ENCODE data around the gene SLC41A3.
"Not testable (repeated sequence)": the region's sequence is repeated elsewhere in the genome, so short reads cannot be mapped to it uniquely, and the experiment has no call there.

Gene SLC41A3

GRCh38 chr3:125975245-125976002, 108.5 kb downstream of the SLC41A3 start:
- DNase-seq = not testable (repeated sequence)

GRCh38 chr3:125971997-125972944, 111.7 kb downstream of the SLC41A3 start:
- DNase-seq = not testable (repeated sequence)

GRCh38 chr3:125968701-125969592, 115.0 kb downstream of the SLC41A3 start, which contains the start of gene ROPN1B:
ROPN1B (plus strand) TSS chr3:125969178; CDS start chr3:125972055, 2,877 bp downstream.
- not testable (repeated sequence) for DNase-seq

- DNase-seq = not testable (repeated sequence)
Observed at GRCh38 chr3:125968121-125968520, 115.8 kb downstream of the SLC41A3 start.

- DNase-seq = no peak
Observed at GRCh38 chr3:125967156-125967555, 116.8 kb downstream of the SLC41A3 start.

- no peak for DNase-seq
Observed at GRCh38 chr3:125965505-125965904, 118.4 kb downstream of the SLC41A3 start.

GRCh38 chr3:125963834-125964233, 120.1 kb downstream of the SLC41A3 start:
- not testable (repeated sequence) for DNase-seq

GRCh38 chr3:125961289-125961589, 122.7 kb downstream of the SLC41A3 start:
- DNase-seq = no peak

- DNase-seq = no peak
Observed at GRCh38 chr3:125960456-125961288, 123.3 kb downstream of the SLC41A3 start.

GRCh38 chr3:125960066-125960424, 123.9 kb downstream of the SLC41A3 start:
- no peak for DNase-seq

- no peak for DNase-seq
Observed at GRCh38 chr3:125959317-125960065, 124.4 kb downstream of the SLC41A3 start.

- no peak for DNase-seq
Observed at GRCh38 chr3:125958511-125959316, 125.2 kb downstream of the SLC41A3 start.

- no peak for DNase-seq
Observed at GRCh38 chr3:125957674-125958510, 126.0 kb downstream of the SLC41A3 start.

- not testable (repeated sequence) for DNase-seq
Observed at GRCh38 chr3:125957020-125957419, 126.9 kb downstream of the SLC41A3 start.
